Measurements from ENCODE around the gene EPHB6.

EPHB6 gene

GRCh38 chr7:142875456-142875855 lies 20.6 kb downstream of the EPHB6 start:
- no peak for TF ChIP-seq CTCF (IDR thresholded peaks at IDR 0.05; ENCODE audit: low read depth, low read length, missing control alignments)
- DNase-seq (ENCODE audit: extremely low read depth, low read depth), result no peak
- no peak overlapping the region for H3K4me3 ChIP-seq (replicated peaks; ENCODE audit: low read depth, low read length)

- DNase-seq (ENCODE audit: extremely low read depth, low read depth), result no peak
- no peak for TF ChIP-seq CTCF (IDR thresholded peaks at IDR 0.05; ENCODE audit: low read depth, low read length, missing control alignments)
- H3K4me3 ChIP-seq (replicated peaks; ENCODE audit: low read depth, low read length), result no peak overlapping the region
These were observed 21.5 kb downstream of the EPHB6 start for GRCh38 chr7:142876236-142876960.

- TF ChIP-seq CTCF (IDR thresholded peaks at IDR 0.05; ENCODE audit: low read depth, low read length, missing control alignments), result no peak
- H3K4me3 ChIP-seq (replicated peaks; ENCODE audit: low read depth, low read length), result no peak overlapping the region
- DNase-seq (ENCODE audit: extremely low read depth, low read depth), result no peak
These were observed 22.4 kb downstream of the EPHB6 start for GRCh38 chr7:142876991-142877910.

- H3K4me3 ChIP-seq (replicated peaks; ENCODE audit: low read depth, low read length), result no peak overlapping the region
- no peak for TF ChIP-seq CTCF (IDR thresholded peaks at IDR 0.05; ENCODE audit: low read depth, low read length, missing control alignments)
- no peak for DNase-seq (ENCODE audit: extremely low read depth, low read depth)
These were observed 23.4 kb downstream of the EPHB6 start for GRCh38 chr7:142878315-142878714.

DNA sequence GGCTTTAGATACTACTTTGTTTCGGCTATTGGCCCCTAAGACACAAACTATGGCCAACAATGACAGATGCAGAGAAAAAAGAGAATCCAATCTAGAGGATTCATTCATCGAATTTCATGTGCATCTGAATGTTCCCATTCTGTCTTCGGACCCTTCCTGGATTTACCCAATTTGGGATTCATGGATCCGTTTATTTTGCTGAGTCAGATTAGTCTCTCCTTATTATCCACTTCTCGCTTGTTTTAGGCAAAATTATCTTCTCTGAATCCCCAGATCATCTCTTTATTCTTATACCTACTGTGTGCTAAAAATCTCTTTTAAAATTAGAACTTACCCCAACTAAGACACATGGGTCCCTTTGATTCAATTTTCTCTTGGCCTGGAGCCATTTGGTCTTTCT lies 24.2 kb downstream of the EPHB6 start:
- no peak for TF ChIP-seq CTCF (IDR thresholded peaks at IDR 0.05; ENCODE audit: low read depth, low read length, missing control alignments)
- no peak overlapping the region for H3K4me3 ChIP-seq (replicated peaks; ENCODE audit: low read depth, low read length)
- DNase-seq (ENCODE audit: extremely low read depth, low read depth), result no peak

DNA sequence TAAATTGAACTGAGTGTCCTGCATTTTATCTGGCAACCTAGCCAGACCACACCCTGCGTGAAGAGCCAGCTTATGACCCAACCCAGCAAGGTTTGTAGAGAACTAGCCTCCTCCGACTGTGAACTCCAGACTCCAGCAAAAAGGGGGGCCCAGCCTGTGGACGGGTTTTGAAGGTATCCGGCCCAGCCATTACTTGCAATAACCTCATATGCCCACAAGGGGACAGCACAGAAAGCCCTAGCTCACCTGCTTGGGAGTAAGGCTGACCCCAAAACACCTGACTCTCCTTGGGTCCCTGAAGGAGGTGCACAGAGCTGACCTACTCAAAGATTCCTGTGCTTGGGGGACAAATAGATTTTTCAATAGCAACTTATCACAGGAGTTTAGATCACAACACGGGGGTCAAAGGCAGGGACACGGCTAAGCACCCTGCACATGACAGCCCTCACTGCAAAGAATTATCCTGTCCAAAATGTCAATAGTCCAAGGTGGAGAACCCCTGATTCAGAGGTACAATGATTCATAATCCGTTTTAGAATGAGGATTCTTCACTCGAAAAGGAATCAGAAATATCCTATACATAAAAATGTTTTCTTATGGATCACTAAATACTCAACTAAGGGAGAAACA lies 26.1 kb downstream of the EPHB6 start:
- TF ChIP-seq CTCF (IDR thresholded peaks at IDR 0.05; ENCODE audit: low read depth, low read length, missing control alignments), result peak; percentile 87
- DNase-seq (ENCODE audit: extremely low read depth, low read depth), result no peak
- no peak overlapping the region for H3K4me3 ChIP-seq (replicated peaks; ENCODE audit: low read depth, low read length)

All from HFF-Myc (cell line).